GM19455 (cell line): Measurements from ENCODE around the gene BRINP3.

Source experiments
- ATAC-seq: cut with Tn5 transposase; IDR thresholded peaks from one replicate; pipeline ENCODE4 v1.9.1; 2021; ENCODE audit not compliant: unreplicated experiment

The BRINP3 gene

DNA sequence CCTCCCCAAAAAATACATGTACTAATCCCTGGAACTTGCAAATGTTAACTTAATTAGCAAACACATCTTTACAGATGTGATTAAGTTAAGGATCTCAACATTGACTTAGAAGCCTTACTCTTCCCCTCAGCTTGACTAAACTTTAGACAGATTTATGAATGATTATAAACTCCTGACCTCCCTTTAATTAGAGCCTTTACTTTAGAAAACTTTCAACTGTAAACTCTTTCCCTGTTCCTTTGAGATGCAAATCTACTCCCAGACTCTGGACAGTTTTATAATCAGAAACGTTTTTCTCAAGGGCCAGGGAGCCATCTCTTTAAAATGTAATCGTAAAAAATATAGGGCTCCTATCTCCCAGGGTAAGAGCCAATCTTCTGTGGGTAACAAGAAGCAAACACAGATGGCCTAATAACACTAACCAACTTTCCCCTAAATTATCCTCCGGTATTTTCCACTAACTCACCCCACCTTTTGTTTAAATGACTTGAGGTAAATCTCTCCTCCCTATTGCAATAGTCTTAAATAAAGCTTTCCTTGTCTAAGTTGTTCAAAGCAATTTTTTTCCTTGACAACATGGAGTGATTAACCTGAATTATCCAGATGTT, 284.1 kb downstream of the BRINP3 start:
- no peak for ATAC-seq

DNA sequence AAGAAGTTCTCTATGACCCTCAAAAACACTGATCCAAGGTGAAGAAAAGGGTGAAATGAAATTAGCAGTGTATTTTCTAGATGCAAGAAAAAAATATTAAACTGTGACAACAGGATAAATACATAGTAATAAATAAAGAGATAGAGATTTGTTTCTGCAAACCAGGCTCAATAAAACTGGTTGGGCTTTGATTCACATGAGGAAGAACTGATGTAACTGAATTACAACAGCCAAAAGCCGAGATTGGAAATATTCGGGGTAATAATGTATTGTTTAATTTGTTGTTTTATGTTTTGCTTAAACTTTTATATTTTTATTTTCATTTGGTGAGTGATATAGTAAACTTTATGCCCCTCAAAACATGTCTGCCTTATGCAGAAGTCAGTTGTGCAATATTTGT, 285.0 kb downstream of the BRINP3 start:
- no peak for ATAC-seq

DNA sequence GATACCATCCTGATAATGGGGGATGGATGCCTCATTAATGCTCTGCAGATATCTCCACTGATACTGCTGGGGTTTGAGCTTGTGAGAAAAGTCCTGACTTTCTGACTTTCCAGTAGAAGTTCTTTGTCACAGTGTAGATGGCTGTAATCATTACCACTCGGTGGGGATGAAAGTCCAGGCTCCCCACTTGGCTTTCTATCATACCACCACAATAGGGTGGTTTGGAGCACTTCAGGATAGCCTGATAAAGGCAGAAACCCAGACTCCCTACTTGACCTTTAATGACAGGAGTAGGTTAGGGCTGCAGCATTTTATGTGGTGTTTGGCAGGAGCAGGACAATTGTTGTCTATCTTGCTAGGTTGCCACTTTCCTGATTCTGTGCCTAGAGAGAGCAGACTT, 294.1 kb downstream of the BRINP3 start:
- ATAC-seq: no peak

DNA sequence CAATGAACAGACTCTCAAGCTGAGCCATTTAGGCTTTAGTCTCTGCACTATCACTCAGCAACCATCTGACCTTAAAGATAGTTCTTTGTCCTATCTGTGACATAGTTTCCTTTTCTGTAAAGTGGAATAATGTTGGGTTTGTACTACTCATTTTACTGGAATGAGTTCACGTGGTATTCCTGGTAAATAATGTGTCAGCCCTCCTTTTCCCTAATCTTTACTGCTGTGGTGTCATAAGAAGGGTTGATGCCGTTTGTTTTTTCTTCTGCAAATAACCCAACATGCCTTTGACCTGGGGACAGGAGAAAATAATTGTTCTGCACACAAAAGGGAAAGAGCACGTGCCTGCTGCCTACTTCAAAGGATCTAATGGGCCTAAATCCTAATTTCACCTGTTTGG, 297.8 kb downstream of the BRINP3 start:
- ATAC-seq: no peak

DNA sequence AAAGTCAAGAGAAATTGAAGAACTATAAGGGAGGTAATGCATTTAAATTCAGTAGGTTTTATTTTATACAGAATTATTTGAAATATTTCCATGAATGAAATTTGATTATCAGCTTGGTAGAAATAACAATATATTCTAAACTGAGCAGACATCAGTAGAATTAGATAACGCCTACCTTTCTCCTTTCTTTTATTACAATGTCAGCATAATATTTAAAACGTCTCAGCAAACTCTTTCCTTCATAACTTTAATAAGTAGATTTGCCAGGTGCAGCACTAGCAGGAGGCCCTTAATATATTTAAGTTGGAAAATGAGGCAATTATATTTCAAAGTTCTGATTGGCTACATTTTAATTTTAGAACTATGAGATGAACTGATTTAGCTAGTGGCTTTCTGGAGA, 298.8 kb downstream of the BRINP3 start:
- ATAC-seq: no peak

DNA sequence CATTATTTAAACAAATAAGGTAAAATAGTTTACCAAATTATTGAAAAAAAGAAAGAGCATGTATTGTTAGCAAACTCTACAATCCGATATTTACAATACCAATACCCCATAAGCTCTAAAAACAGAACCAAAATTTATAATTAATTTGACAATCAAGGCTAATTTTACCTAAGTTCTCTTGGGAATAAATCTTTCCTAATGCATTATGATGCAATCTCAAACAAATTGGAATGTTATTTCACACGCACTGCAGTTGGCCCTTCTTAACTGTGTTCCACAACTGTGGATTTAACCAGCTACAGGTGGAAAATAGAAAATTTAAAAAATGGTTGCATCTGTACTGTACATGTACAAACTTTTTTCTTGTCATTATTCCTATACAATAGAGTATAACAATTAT, 300.1 kb downstream of the BRINP3 start:
- no peak for ATAC-seq

GRCh38 chr1:190176776-190177175, 300.9 kb downstream of the BRINP3 start:
- no peak for ATAC-seq

DNA sequence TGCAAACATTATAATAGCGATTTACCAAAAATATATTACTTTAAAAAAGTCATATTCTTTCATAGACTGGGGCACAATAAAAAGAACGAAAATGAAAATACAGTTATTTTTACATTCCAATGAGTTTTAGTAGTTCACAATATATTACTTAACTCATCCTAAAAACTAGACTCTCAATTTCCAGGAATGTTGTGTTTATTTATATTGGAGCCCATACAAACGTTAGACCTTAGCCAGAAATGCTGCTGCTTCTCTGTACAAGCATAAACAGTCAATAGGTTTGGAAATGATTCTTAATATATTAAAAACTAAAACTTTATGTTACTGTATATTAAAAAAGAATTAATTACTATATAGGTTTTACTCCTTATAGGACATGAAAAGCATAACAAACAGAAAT, 302.3 kb downstream of the BRINP3 start:
- no peak for ATAC-seq

DNA sequence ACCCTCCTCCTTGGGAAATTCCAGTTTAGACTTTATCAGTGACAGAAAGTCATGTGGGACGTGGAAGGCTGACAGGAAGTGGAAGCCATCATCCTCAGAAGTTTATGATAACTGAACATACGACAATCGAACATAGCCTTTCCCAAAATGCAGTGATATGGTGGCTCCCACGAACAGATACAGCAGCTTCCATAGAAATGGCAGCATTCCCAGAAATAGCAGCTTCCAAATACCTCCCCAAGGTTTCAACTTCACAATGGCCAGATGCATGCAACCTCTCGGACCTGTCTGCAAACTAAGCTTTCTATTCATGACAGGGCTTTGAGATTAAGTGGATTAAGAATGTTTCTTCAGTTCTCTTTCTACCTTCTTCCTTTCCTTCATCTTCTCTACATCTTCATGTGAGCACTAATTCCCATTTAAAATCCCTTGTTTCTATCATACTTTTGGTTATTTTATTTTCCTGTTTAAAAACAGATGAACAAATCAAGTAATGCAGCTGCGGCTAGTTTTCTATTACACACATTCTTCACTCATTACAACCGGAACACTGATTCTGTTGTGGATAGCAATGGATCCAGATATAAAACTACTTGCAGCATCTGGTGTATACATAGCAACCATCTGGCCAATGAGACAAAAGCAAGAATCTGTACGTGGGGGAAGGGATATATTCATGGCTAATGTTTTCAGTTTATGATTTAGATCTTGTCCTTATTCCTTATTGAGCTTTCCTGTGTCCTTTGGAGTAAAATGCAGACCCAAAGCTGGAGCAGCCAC, 304.8 kb downstream of the BRINP3 start:
- ATAC-seq: no peak

DNA sequence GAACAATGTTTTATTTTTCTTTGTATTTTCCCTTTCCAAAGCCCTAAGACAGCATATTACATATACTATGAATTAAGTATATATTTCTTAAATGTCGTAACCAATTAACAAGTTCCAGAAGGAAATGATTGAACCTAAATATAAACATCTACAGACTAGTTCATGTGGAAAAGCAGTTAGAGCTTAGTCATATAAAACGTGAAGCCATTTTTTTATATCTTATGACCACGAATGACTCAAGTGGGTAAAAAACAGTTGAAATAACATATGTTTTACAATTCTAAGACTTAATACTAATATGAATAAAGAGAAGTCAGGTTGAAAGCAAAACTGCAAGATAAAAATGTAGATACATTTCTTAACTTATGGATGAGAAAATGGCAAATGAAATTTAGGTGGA, 307.3 kb downstream of the BRINP3 start:
- no peak for ATAC-seq

GRCh38 chr1:190169311-190170067, 308.2 kb downstream of the BRINP3 start:
- no peak for ATAC-seq

DNA sequence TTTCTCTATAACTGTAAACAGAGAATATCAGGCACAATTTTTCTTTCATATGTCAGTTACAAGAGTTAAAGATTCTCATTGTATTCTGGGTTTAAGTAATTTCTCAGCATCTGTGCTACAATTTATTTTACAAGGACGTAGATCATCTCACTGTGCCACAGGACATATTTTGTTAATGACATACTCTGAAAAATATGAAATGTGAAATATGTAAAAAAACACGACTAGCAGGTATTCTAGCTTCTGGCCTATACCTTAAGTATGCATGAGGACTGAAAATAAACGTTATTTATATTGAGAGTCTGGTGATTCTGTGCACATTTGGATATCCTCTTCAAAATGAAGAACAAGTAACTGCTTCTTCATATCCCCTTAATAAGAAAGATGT, 308.8 kb downstream of the BRINP3 start:
- ATAC-seq: no peak

DNA sequence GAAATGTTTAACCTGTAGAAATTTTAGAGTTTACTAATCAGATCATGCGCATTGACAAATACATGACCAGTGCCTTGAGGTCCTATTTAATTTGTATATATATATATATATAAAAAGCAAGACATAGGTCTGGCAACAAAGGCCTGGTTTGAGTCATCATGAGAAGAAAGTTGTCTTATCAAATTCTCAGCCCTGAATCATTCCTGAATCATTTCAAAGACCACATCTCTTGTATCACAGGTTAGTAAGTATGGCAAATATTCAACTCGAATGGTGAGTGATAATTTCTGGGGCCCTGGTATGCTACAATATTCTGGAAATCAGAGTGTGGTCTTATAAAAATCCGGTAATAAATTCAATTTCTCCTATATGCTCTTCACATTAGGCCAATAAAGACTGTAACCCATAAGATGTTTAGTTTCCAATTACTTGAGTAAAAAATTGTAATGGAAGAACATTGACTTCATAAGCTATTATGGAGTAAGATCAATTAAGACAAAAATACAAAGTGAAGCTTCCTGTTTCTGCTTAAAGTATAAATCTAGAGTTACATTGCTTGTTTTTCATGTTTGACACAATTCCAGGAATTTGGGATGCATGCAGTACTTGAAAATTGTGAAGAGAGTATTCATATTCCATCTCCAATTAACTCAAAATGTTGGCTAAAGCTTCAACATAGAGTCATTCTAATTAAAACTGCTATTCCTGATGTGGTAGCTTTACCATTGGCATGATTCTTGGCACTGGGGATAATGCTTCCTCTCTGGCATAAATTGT, 309.4 kb downstream of the BRINP3 start:
- ATAC-seq: no peak

- no peak for ATAC-seq
Measured at GRCh38 chr1:190159146-190159545, 318.5 kb downstream of the BRINP3 start.

GRCh38 chr1:190154744-190155143, 322.9 kb downstream of the BRINP3 start:
- ATAC-seq: no peak

DNA sequence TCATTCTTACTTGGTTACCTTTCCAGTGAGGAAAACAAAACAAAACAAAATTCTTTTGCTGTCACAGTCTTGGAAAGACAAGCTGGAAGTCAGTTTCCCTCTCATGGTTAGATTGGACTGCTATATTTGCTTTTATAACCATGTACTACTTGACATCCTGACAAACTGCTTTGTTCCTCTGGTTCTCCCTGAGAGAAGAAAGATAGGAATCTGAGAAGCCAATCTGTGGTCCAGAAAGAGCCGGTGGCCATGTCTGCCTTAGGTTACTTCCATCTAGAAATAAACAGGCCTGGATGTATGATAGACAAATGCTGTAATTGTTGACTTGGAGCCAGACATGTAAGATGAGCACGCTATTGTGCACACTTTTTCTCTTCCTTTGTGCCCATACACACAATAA, 330.0 kb downstream of the BRINP3 start:
- ATAC-seq: no peak

DNA sequence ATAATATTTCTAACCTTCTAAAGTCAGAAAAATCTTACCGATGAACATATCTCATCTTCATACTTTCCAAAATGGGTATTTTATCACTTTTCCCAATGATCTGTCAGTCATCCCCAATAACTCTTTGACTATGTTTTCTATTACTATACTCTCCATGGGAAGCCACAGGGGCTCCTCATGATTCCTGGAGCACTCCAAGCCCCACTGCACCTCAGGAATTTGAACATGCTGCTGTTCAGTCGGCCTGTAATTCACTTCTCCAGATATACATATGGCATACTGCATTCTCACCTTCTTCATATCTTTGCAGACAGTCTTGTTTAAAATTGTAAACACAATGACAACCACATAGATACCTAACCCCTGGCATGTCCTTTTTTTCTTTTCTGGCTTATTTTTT, 333.0 kb downstream of the BRINP3 start:
- no peak for ATAC-seq

- ATAC-seq: no peak
Measured at GRCh38 chr1:190140644-190141043, 337.0 kb downstream of the BRINP3 start.

DNA sequence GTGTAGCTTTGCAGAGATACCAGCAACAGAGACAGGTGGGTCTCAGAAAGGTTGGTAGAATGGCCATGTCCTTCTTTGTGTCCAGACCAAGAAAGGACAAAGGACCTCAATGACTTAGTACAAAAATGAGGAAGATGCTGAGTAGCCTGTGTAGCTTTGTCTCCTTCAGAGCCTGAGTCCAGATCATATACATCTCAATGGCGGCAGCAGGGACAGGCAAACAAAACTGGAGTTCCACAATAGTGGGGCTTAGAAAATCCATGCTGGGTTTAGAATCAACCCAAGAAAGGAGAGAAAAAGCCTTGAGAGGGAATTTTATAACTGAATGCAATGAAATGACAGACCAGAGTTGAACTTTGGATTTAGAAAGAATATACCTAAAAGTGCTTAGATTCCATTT, 339.0 kb downstream of the BRINP3 start:
- ATAC-seq: no peak

GRCh38 chr1:190138266-190138665, 339.4 kb downstream of the BRINP3 start:
- ATAC-seq: no peak

- no peak for ATAC-seq
Measured at GRCh38 chr1:190129366-190129765, 348.3 kb downstream of the BRINP3 start.
